CD4-positive, alpha-beta T cell (primary cell): ENCODE measurements around the gene ESD. TPM values are rescaled to one million over a fixed set of nuclear protein-coding genes. Genes with fewer than 3 reads are reported as not detected.

Experiments
- ATAC-seq: fragments of 200-7000 bp; cut with Tn5 transposase; one replicate; pipeline ENCODE4 v1.10.0; 2022; ENCODE audit warnings: mild to moderate bottlenecking; ENCODE audit not compliant: poor library complexity
- CTCF ChIA-PET: fragments of 350-600 bp; sonication (Branson Sonifier 250); formaldehyde crosslinking; loops from one replicate; lab custom pipeline; 2021; ENCODE audit warnings: antibody characterized with exemption, inconsistent platforms; lab: Charles Lee
- POLR2A ChIA-PET: fragments of 350-600 bp; sonication (Branson Sonifier 250); formaldehyde crosslinking; loops from one replicate; lab custom pipeline; 2021; ENCODE audit warnings: antibody characterized with exemption, inconsistent platforms; lab: Charles Lee
- DNase-seq, 14 experiments: peaks; one replicate each; pipeline ENCODE4 v3.0.0-alpha.2; 2013 to 2020; ENCODE audit warnings: mixed read lengths in 2 of 14
- H3K27ac ChIP-seq, 2 donors: one replicate each; pipeline versions ENCODE4 v1.5.1 to v1.7.0; 2013; ENCODE audit warnings: low read length in 2 of 2, low read depth in 1 of 2, mild to moderate bottlenecking in 1 of 2
- H3K27me3 ChIP-seq, 2 experiments: 1 replicate in 1 of 2; 2 replicates in 1 of 2; pipeline versions ENCODE4 v1.6.1 to v1.7.0; 2013; ENCODE audit warnings: low read length in 2 of 2, control low read depth in 1 of 2, mild to moderate bottlenecking in 1 of 2, moderate library complexity in 1 of 2; ENCODE audit not compliant: insufficient read depth in 2 of 2, control insufficient read depth in 1 of 2
- H3K36me3 ChIP-seq: one replicate; pipeline ENCODE4 v1.6.1; 2013; ENCODE audit warnings: low read length, control low read depth; ENCODE audit not compliant: insufficient read depth
- H3K4me1 ChIP-seq: one replicate; pipeline ENCODE4 v1.6.1; 2013; ENCODE audit warnings: low read length, control low read depth; ENCODE audit not compliant: insufficient read depth
- H3K4me3 ChIP-seq: one replicate; pipeline ENCODE4 v1.5.1; 2013; ENCODE audit warnings: mild to moderate bottlenecking, low read length, moderate library complexity
- H3K9me3 ChIP-seq, 2 experiments: 1 replicate in 1 of 2; 2 replicates in 1 of 2; pipeline versions ENCODE4 v1.6.1 to v1.7.0; 2013; ENCODE audit warnings: low read length in 2 of 2, mild to moderate bottlenecking in 2 of 2, control low read depth in 1 of 2, moderate library complexity in 1 of 2; ENCODE audit not compliant: control insufficient read depth in 1 of 2, insufficient read depth in 1 of 2
- H3K27ac Mint-ChIP-seq: one replicate; pipeline ENCODE4 v1.8.0; 2020; ENCODE audit warnings: mixed read lengths
- H3K27me3 Mint-ChIP-seq: one replicate; pipeline ENCODE4 v1.8.0; 2021; ENCODE audit warnings: mixed read lengths
- H3K36me3 Mint-ChIP-seq: one replicate; pipeline ENCODE4 v1.8.0; 2021; ENCODE audit warnings: low read depth, mixed read lengths
- H3K4me1 Mint-ChIP-seq: one replicate; pipeline ENCODE4 v1.8.0; 2021; ENCODE audit warnings: low read depth, mixed read lengths
- H3K4me3 Mint-ChIP-seq: one replicate; pipeline ENCODE4 v1.8.0; 2020; ENCODE audit warnings: mild to moderate bottlenecking, mixed read lengths
- H3K9me3 Mint-ChIP-seq: one replicate; pipeline ENCODE4 v1.8.0; 2020; ENCODE audit warnings: mixed read lengths
- intact Hi-C, 2 experiments: fragments of 100-400 bp; cut with DNase I in 1 of 2; cut with micrococcal nuclease in 1 of 2; formaldehyde crosslinking; loops; one replicate each; pipeline versions ENCODE4 v1.15.1 to v1.9.0; 2023 to 2025; cut with DNase I, micrococcal nuclease
- total RNA-seq, 174 experiments: library from RNA in 2 of 174; stranded (reverse) in 2 of 174; gene quantifications; one replicate each; pipeline ENCODE4 v1.2.3 and lab custom pipeline; 2021 to 2026
- TF ChIP-seq, protein P1 (sequence below): fragments of 200-600 bp; IDR thresholded peaks from one replicate; pipeline ENCODE4 v1.8.0; 2022; ENCODE audit warnings: antibody characterized with exemption, mild to moderate bottlenecking

ESD gene
- total RNA-seq, 2 experiments from 2014 or later: 30.8 to 34.1 TPM

DNA sequence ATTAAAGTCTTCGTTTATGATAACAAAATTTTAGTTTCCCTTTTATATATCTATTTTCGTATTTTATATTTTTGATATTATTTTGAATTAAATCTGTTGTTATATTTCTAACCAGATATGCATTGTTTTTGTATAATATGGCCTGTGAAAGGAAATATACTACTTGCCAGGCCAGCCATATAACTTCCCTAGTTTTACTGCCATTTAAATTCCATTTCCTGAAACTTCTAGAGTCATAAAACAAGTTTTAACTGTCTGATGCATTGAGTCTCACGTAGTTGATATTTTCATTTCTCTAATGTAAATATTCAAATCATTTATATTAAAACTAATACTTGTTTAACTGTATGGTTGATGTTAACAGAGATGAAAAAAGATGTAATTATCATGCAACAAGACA is 13.5 kb downstream of the ESD start:
- peaks cover 84% of the 10 kb centered on the region for H3K36me3 Mint-ChIP-seq
- peaks cover 87% of the 10 kb centered on the region for H3K36me3 ChIP-seq
- TF ChIP-seq, protein P1, sequence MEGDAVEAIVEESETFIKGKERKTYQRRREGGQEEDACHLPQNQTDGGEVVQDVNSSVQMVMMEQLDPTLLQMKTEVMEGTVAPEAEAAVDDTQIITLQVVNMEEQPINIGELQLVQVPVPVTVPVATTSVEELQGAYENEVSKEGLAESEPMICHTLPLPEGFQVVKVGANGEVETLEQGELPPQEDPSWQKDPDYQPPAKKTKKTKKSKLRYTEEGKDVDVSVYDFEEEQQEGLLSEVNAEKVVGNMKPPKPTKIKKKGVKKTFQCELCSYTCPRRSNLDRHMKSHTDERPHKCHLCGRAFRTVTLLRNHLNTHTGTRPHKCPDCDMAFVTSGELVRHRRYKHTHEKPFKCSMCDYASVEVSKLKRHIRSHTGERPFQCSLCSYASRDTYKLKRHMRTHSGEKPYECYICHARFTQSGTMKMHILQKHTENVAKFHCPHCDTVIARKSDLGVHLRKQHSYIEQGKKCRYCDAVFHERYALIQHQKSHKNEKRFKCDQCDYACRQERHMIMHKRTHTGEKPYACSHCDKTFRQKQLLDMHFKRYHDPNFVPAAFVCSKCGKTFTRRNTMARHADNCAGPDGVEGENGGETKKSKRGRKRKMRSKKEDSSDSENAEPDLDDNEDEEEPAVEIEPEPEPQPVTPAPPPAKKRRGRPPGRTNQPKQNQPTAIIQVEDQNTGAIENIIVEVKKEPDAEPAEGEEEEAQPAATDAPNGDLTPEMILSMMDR: no peak
- H3K4me1 ChIP-seq: no peaks in the 10 kb centered on the region
- POLR2A ChIA-PET: no interaction called here
- H3K27ac ChIP-seq: no peak overlapping the region
- ATAC-seq (no peak), DNase-seq (no peak)
- no peak overlapping the region for H3K4me3 Mint-ChIP-seq
- no peaks in the 10 kb centered on the region for H3K9me3 ChIP-seq
- H3K4me1 Mint-ChIP-seq: peaks cover 5% of the 10 kb centered on the region
- H3K4me3 ChIP-seq: no peak overlapping the region
- CTCF ChIA-PET: no interaction called here
- intact Hi-C loops: no loop called here
- H3K27me3 ChIP-seq: no peaks in the 10 kb centered on the region
- H3K27ac Mint-ChIP-seq: no peak overlapping the region
- H3K9me3 Mint-ChIP-seq: no peaks in the 10 kb centered on the region
- H3K27me3 Mint-ChIP-seq: no peaks in the 10 kb centered on the region

DNA sequence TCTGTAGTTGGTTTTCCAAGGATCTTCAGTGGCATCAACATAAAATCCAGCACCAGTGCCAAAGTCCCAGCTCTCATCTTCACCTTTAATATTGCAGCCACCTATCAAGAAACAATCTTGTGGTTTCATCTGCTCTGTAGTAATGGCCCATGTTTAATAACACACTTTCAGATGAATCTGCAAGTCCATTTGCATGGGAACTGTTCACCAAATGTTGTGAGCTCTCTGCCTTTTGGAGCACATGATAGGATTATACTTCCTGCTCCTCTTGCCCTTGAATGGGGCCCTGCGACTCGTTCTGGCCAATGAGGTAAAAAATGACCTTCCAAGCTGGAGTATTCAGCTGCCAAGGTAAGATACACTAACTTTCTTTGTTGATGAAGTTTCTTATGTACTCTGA is 14.3 kb downstream of the ESD start:
- no peak overlapping the region for H3K4me3 ChIP-seq
- no peaks in the 10 kb centered on the region for H3K9me3 ChIP-seq
- H3K4me1 Mint-ChIP-seq: no peaks in the 10 kb centered on the region
- no peaks in the 10 kb centered on the region for H3K27me3 ChIP-seq
- H3K9me3 Mint-ChIP-seq: no peaks in the 10 kb centered on the region
- TF ChIP-seq, protein P1: no peak
- H3K27me3 Mint-ChIP-seq: no peaks in the 10 kb centered on the region
- peaks cover 84% of the 10 kb centered on the region for H3K36me3 Mint-ChIP-seq
- POLR2A ChIA-PET: no interaction called here
- no peak overlapping the region for H3K4me3 Mint-ChIP-seq
- peaks cover 88% of the 10 kb centered on the region for H3K36me3 ChIP-seq
- no peak for ATAC-seq
- intact Hi-C loops: no loop called here
- no peaks in the 10 kb centered on the region for H3K4me1 ChIP-seq
- no peak overlapping the region for H3K27ac ChIP-seq
- DNase-seq: no peak
- CTCF ChIA-PET: no interaction called here
- H3K27ac Mint-ChIP-seq: no peak overlapping the region

DNA sequence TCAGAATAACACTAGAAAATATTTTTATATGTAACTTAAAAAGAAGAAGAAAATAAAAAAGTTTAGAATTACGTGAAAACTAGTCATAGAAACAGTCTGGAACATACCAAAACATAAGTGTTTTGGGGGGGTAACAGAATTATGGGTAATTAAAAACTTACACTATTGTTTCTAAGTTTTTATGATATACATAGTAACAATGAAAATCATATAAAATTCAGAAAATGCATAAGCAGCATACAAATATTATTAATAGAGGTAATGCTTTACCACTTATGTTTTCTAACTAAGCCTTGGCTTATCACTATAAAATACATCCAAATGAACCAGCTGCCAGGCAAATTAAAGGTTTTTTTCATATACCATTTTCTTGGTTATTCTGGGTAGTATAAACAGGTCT is 14.9 kb downstream of the ESD start:
- no peak overlapping the region for H3K27ac ChIP-seq
- ATAC-seq (no peak), DNase-seq (no peak)
- Mint-ChIP-seq H3K27me3 (no peaks in the 10 kb centered on the region), H3K4me3 (no peak overlapping the region), H3K4me1 (no peaks in the 10 kb centered on the region), H3K36me3 (peaks cover 83% of the 10 kb centered on the region), H3K9me3 (no peaks in the 10 kb centered on the region), H3K27ac (no peak overlapping the region)
- TF ChIP-seq, protein P1: no peak
- no peaks in the 10 kb centered on the region for H3K4me1 ChIP-seq
- intact Hi-C loops: no loop called here
- ChIA-PET POLR2A (no interaction called here), CTCF (no interaction called here)
- H3K36me3 ChIP-seq: peaks cover 94% of the 10 kb centered on the region
- no peak overlapping the region for H3K4me3 ChIP-seq
- no peaks in the 10 kb centered on the region for H3K9me3 ChIP-seq
- H3K27me3 ChIP-seq: no peaks in the 10 kb centered on the region
